GM18526 (cell line): ENCODE results near the gene HOXC12.

Source experiments
- POLR2A ChIP-seq: IDR thresholded peaks from 3 replicates; pipeline ENCODE4 v1.6.1; 2011; ENCODE audit not compliant: insufficient read length; ENCODE audit errors: extremely low read depth

Gene HOXC12

GRCh38 chr12:53981634-53982565 is 27.2 kb downstream of the HOXC12 start:
- no peak for TF ChIP-seq POLR2A

- TF ChIP-seq POLR2A, result no peak
Observed at GRCh38 chr12:53982648-53983567, 28.2 kb downstream of the HOXC12 start.

- TF ChIP-seq POLR2A, result no peak
Observed at GRCh38 chr12:53983568-53983949, 28.9 kb downstream of the HOXC12 start.

GRCh38 chr12:53983950-53984572 is 29.4 kb downstream of the HOXC12 start:
- TF ChIP-seq POLR2A, result no peak

GRCh38 chr12:53984901-53985691 is 30.4 kb downstream of the HOXC12 start, which contains the start of gene HOXC10:
TSS of gene HOXC10 (plus strand) at chr12:53985146. CDS start at chr12:53985260, 114 bp downstream.
- TF ChIP-seq POLR2A, result no peak

- TF ChIP-seq POLR2A, result no peak
Observed at GRCh38 chr12:53985692-53985993, 30.9 kb downstream of the HOXC12 start.

GRCh38 chr12:53985994-53986685 is 31.4 kb downstream of the HOXC12 start:
- no peak for TF ChIP-seq POLR2A

- TF ChIP-seq POLR2A, result no peak
Observed at GRCh38 chr12:53986686-53987483, 32.2 kb downstream of the HOXC12 start.

DNA sequence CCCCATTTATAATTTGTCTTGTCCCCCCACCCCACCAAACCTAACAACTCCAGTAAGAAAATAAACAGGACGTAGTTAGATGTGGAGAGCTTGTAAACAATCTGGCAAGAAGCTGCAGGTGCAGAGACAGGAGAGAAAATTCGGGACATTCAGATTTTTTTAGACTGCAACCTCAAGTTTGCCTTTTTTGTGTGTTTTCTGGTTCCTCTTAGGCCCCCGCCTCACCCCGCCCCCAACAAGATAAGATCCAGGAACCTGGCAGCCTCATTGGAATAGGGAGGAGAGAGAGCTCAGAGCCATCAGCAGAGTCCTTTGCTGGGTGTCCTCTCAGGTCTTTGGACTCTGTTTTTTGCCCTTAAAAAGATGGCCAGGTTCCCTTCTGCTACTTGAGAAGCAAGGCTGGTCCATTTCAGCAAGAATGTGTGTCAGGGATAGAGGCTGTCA is 33.1 kb downstream of the HOXC12 start:
- TF ChIP-seq POLR2A, result no peak

DNA sequence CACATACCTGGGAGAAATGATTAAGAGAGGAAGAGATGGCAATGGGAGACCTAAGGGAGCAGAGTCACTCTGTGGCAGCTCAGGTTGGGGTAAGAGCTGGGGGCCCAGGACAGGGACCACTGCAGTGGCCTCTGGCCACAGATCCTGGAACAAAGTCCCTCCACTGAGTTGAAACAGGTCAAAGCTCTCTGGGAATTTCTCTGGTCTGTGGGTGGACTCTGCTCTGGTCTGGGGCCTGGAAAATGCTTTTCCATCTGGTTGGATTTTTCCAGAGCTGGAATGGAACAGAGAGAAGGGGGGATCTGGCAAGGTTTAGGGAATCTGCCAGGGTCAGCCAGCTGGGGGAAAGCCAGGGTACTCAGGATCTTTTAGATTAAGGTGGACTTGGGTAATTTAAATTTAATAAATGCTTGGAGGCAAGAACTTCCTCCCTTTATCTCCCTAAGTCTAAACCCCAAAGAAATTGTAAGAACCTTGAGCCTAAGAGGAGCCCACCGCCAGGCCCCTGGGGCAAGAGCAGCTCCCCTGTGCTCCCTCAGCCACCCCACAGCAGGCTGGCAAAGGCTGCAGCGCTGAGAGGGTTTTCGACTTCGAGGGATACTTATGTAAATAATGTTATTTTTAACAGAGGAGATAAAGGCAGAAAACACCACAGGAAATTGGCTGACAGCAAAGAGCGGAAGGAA is 34.0 kb downstream of the HOXC12 start:
- TF ChIP-seq POLR2A, result no peak

DNA sequence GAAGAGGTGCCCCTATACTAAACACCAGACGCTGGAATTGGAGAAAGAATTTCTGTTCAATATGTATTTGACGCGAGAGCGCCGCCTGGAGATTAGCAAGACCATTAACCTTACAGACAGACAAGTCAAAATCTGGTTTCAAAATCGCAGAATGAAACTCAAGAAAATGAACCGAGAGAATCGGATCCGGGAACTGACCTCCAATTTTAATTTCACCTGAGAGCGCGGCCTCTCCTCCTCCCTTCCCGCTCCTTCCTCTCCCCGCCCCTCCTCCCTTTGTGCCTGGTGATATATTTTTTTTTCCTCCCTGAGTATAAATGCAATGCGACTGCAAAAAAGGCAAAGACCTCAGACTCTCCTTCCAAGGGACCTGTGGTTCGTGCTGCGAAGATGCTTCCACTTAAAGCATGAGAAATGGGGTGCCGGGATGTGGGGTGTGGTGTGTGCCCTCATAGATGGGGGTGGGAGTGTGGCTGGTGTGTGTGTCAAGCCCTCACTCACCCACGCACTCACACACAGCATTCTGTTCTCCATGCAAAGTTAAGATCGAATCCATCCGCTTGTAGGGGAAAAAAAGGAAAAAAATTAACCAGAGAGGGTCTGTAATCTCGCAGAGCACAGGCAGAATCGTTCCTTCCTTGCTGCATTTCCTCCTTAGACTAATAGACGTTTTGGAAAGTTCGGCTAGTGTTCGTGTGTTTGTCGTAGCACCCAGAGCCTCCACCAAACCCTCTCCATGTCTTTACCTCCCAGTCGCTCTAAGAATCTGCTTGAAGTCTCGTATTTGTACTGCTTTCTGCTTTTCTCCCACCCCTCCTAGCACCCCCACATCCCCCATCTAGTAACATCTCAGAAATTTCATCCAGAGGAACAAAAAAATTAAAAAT is 34.8 kb downstream of the HOXC12 start:
- TF ChIP-seq POLR2A, result no peak
